GM12875 (cell line): ENCODE results near the gene MAML3.

ENCODE experiments used
- H3K4me3 ChIP-seq: one replicate; pipeline ENCODE4 v1.5.1; 2011; ENCODE audit warnings: low read depth, low read length, control low read depth
- CTCF ChIP-seq: IDR thresholded peaks from 2 replicates; pipeline ENCODE4 v1.5.1; 2011; ENCODE audit warnings: low read depth, mild to moderate bottlenecking, control low read depth, inconsistent platforms, low read length, moderate library complexity, borderline replicate concordance; ENCODE audit not compliant: insufficient read depth

Gene MAML3

GRCh38 chr4:139682309-139682708 lies 471.7 kb downstream of the MAML3 start:
- no peak for TF ChIP-seq CTCF
- H3K4me3 ChIP-seq = no peak overlapping the region

- TF ChIP-seq CTCF = no peak
- H3K4me3 ChIP-seq = no peak overlapping the region
Measured at GRCh38 chr4:139676913-139677585, 476.9 kb downstream of the MAML3 start.

GRCh38 chr4:139676365-139676764 lies 477.6 kb downstream of the MAML3 start:
- no peak for TF ChIP-seq CTCF
- H3K4me3 ChIP-seq = no peak overlapping the region

GRCh38 chr4:139675651-139676050 lies 478.3 kb downstream of the MAML3 start:
- H3K4me3 ChIP-seq = no peak overlapping the region
- no peak for TF ChIP-seq CTCF

- no peak overlapping the region for H3K4me3 ChIP-seq
- no peak for TF ChIP-seq CTCF
Measured at GRCh38 chr4:139674875-139675550, 479.0 kb downstream of the MAML3 start.

GRCh38 chr4:139672732-139673131 lies 481.3 kb downstream of the MAML3 start:
- no peak overlapping the region for H3K4me3 ChIP-seq
- TF ChIP-seq CTCF = no peak

GRCh38 chr4:139672215-139672614 lies 481.8 kb downstream of the MAML3 start:
- no peak overlapping the region for H3K4me3 ChIP-seq

More at GRCh38 chr4:139672215-139672614, 481.8 kb downstream of the MAML3 start:
- no peak for TF ChIP-seq CTCF
